BJ (cell line): ENCODE results near the gene CRB1. TPM values are rescaled to one million over a fixed set of nuclear protein-coding genes. Genes with fewer than 3 reads are reported as not detected.

ENCODE experiments used
- CTCF ChIA-PET: fragments of 350-600 bp; formaldehyde crosslinking; extraction: SDS; loops from one replicate; lab custom pipeline; 2021; ENCODE audit warnings: antibody characterized with exemption, inconsistent platforms; lab: Yijun Ruan, JAX
- POLR2A ChIA-PET: fragments of 300-600 bp; sonication (Branson Sonifier 250); formaldehyde crosslinking; extraction: SDS; loops from one replicate; lab custom pipeline; 2021; ENCODE audit warnings: antibody characterized with exemption; lab: Charles Lee
- DNase-seq: peaks from one replicate; pipeline ENCODE4 v3.0.0-alpha.2; 2011; ENCODE audit warnings: low read depth
- H3K27me3 ChIP-seq: 2 replicates; pipeline ENCODE4 v1.6.0; 2011; ENCODE audit warnings: low read length; ENCODE audit not compliant: control insufficient read depth, insufficient read depth
- H3K36me3 ChIP-seq: 2 replicates; pipeline ENCODE4 v1.5.1; 2011; ENCODE audit warnings: low read length; ENCODE audit not compliant: control insufficient read depth, insufficient read depth
- H3K4me3 ChIP-seq: 2 replicates; pipeline ENCODE4 v1.5.1; 2011; ENCODE audit warnings: low read depth, mild to moderate bottlenecking, control low read depth, low read length
- CTCF ChIP-seq: IDR thresholded peaks from 2 replicates; pipeline ENCODE4 v1.5.1; 2011; ENCODE audit warnings: low read depth, mild to moderate bottlenecking, control low read depth, inconsistent platforms, low read length, moderate library complexity; ENCODE audit not compliant: insufficient read depth
- polyA minus RNA-seq: library from RNA; depleted of rRNA, polyadenylated mRNA; stranded (reverse); fragments of >200 nt; gene quantifications from 2 replicates; pipeline ENCODE4 v1.2.3, GENCODE V29; 2011; rRNA and poly(A)+ RNA removed
- polyA plus RNA-seq: library from polyadenylated mRNA; depleted of rRNA; stranded (reverse); fragments of >200 nt; gene quantifications from 2 replicates; pipeline ENCODE4 v1.2.3, GENCODE V29; 2011; rRNA removed

Gene CRB1
- polyA plus RNA-seq: 0.05 and 0.06 TPM in 2 replicates
- polyA minus RNA-seq: 0.09 and 0.10 TPM in 2 replicates

GRCh38 chr1:197268012-197268411, at the start of gene CRB1:
CRB1 (plus strand) TSS chr1:197268252; CDS start chr1:197268413, 161 bp downstream.
- Histone ChIP-seq H3K36me3 (no peaks in the 10 kb centered on the region), H3K27me3 (no peaks in the 10 kb centered on the region), H3K4me3 (no peak within 1 kb of the TSS)
- no peak for DNase-seq
- POLR2A ChIA-PET: no interaction called here
- no peak for TF ChIP-seq CTCF
- CTCF ChIA-PET: no interaction called here

- POLR2A ChIA-PET: no interaction called here
- Histone ChIP-seq H3K27me3 (no peaks in the 10 kb centered on the region), H3K4me3 (no peak overlapping the region), H3K36me3 (no peaks in the 10 kb centered on the region)
- DNase-seq: no peak
- TF ChIP-seq CTCF: no peak
- CTCF ChIA-PET: no interaction called here
Measured at GRCh38 chr1:197218857-197219256, 49.2 kb upstream of the CRB1 start.

GRCh38 chr1:197222025-197222685, 45.9 kb upstream of the CRB1 start:
- Histone ChIP-seq H3K4me3 (no peak overlapping the region), H3K36me3 (no peaks in the 10 kb centered on the region), H3K27me3 (no peaks in the 10 kb centered on the region)
- no peak for DNase-seq
- no peak for TF ChIP-seq CTCF
- POLR2A ChIA-PET: no interaction called here
- CTCF ChIA-PET: interaction anchor here (0.6 kb wide), 1 partner anchor 1758 kb away, joined by 3 read pairs; no protein-coding TSS in a partner anchor

GRCh38 chr1:197222780-197223179, 45.3 kb upstream of the CRB1 start:
- no peak overlapping the region for H3K4me3 ChIP-seq
- no peak for DNase-seq
- H3K27me3 ChIP-seq: no peaks in the 10 kb centered on the region
- ChIA-PET CTCF (interaction anchor here (0.6 to 1.4 kb wide), 2 partner anchors 42 to 1757 kb away, joined by 3 read pairs; no protein-coding TSS in a partner anchor), POLR2A (no interaction called here)
- no peak for TF ChIP-seq CTCF
- H3K36me3 ChIP-seq: no peaks in the 10 kb centered on the region

- ChIA-PET CTCF (interaction anchor here (1.0 to 1.4 kb wide), 4 partner anchors 10 to 133 kb away, joined by 3 to 7 read pairs (median 4); no protein-coding TSS in a partner anchor), POLR2A (no interaction called here)
- H3K4me3 ChIP-seq: no peak overlapping the region
- H3K36me3 ChIP-seq: no peaks in the 10 kb centered on the region
- DNase-seq: no peak
- H3K27me3 ChIP-seq: no peaks in the 10 kb centered on the region
- no peak; the same call in 1 of the 2 replicates for TF ChIP-seq CTCF
Measured at GRCh38 chr1:197224160-197224559, 43.9 kb upstream of the CRB1 start.
